Mesendoderm (in vitro differentiated cells): ENCODE results near the gene KRT78.

Source experiments
- DNase-seq: peaks from one replicate; pipeline ENCODE4 v3.0.0; 2013
- H2AK5ac ChIP-seq: 2 replicates; pipeline ENCODE4 v1.6.1; 2013; ENCODE audit warnings: low read length, inconsistent platforms
- H2BK120ac ChIP-seq: 2 replicates; pipeline ENCODE4 v1.6.1; 2013; ENCODE audit warnings: low read depth, mild to moderate bottlenecking, low read length, moderate library complexity, mixed read lengths
- H2BK15ac ChIP-seq: replicated peaks from 2 replicates; pipeline ENCODE4 v1.6.1; 2013; ENCODE audit warnings: low read depth, mild to moderate bottlenecking, moderate library complexity
- H2BK5ac ChIP-seq: 2 replicates; pipeline ENCODE4 v1.6.1; 2013; ENCODE audit warnings: low read length, inconsistent platforms
- H3K18ac ChIP-seq: 2 replicates; pipeline ENCODE4 v1.6.1; 2013; ENCODE audit warnings: mild to moderate bottlenecking, low read length, mixed read lengths
- H3K23ac ChIP-seq: one replicate; pipeline ENCODE4 v1.6.1; 2013; ENCODE audit warnings: low read length
- H3K27ac ChIP-seq: 2 replicates; pipeline ENCODE4 v1.5.1; 2013; ENCODE audit warnings: low read depth, mild to moderate bottlenecking, inconsistent platforms, low read length, moderate library complexity
- H3K27me3 ChIP-seq: 2 replicates; pipeline ENCODE4 v1.6.1; 2013; ENCODE audit warnings: low read length, control low read depth, mild to moderate bottlenecking, inconsistent platforms; ENCODE audit not compliant: insufficient read depth, poor library complexity
- H3K36me3 ChIP-seq: 2 replicates; pipeline ENCODE4 v1.6.1; 2013; ENCODE audit warnings: low read length, inconsistent platforms; ENCODE audit not compliant: control insufficient read depth, insufficient read depth
- H3K4ac ChIP-seq: one replicate; pipeline ENCODE4 v1.6.1; 2013; ENCODE audit warnings: low read depth, mild to moderate bottlenecking, low read length, moderate library complexity
- H3K4me1 ChIP-seq: 2 replicates; pipeline ENCODE4 v1.6.1; 2013; ENCODE audit warnings: low read depth, low read length, inconsistent platforms; ENCODE audit not compliant: control insufficient read depth
- H3K4me2 ChIP-seq: 2 replicates; pipeline ENCODE4 v1.6.1; 2013; ENCODE audit warnings: low read length
- H3K4me3 ChIP-seq: 2 replicates; pipeline ENCODE4 v1.5.1; 2013; ENCODE audit warnings: mild to moderate bottlenecking, low read length
- H3K56ac ChIP-seq: one replicate; pipeline ENCODE4 v1.6.1; 2013; ENCODE audit warnings: low read length
- H3K79me1 ChIP-seq: 2 replicates; pipeline ENCODE4 v1.6.1; 2013; ENCODE audit warnings: low read length, inconsistent platforms
- H3K79me2 ChIP-seq: 2 replicates; pipeline ENCODE4 v1.6.1; 2013; ENCODE audit warnings: mild to moderate bottlenecking, low read length; ENCODE audit not compliant: control insufficient read depth, insufficient read depth
- H3K9ac ChIP-seq: 2 replicates; pipeline ENCODE4 v1.6.1; 2013; ENCODE audit warnings: low read length, inconsistent platforms
- H4K5ac ChIP-seq: one replicate; pipeline ENCODE4 v1.6.1; 2013; ENCODE audit warnings: low read length
- H4K8ac ChIP-seq: one replicate; pipeline ENCODE4 v1.6.1; 2013; ENCODE audit warnings: low read depth, mild to moderate bottlenecking, control low read depth, low read length, moderate library complexity
- WGBS: extraction: QIAGEN DNeasy Blood & Tissue Kit; methylation state at CpG from one replicate; pipeline ENCODE4 v1.1.7; 2013; ENCODE audit warnings: low lambda C conversion rate, missing lambda C conversion rate; ENCODE audit not compliant: insufficient coverage; ENCODE audit errors: extremely low coverage; 5-methylcytosine and 5-hydroxymethylcytosine counted together

KRT78 gene

GRCh38 chr12:52789637-52790426, 59.0 kb downstream of the KRT78 start:
- no peak overlapping the region for H2BK5ac ChIP-seq
- H3K4me3 ChIP-seq, result no peak overlapping the region
- H3K79me2 ChIP-seq, result no peaks in the 10 kb centered on the region
- no peak overlapping the region for H3K27ac ChIP-seq
- H3K4ac ChIP-seq, result no peak overlapping the region
- no peaks in the 10 kb centered on the region for H3K4me1 ChIP-seq
- H3K79me1 ChIP-seq, result no peaks in the 10 kb centered on the region
- no peak for DNase-seq
- H3K9ac ChIP-seq, result no peak overlapping the region
- no CpG with 5 or more reads among the region's 50 CpGs for WGBS
- no peak overlapping the region for H3K23ac ChIP-seq
- H3K56ac ChIP-seq, result no peak overlapping the region
- H3K36me3 ChIP-seq, result no peaks in the 10 kb centered on the region
- no peak overlapping the region for H2BK15ac ChIP-seq
- H4K5ac ChIP-seq, result no peak overlapping the region
- H2BK120ac ChIP-seq, result no peak overlapping the region
- H3K18ac ChIP-seq, result no peak overlapping the region
- no peak overlapping the region for H2AK5ac ChIP-seq
- H4K8ac ChIP-seq, result no peak overlapping the region
- no peaks in the 10 kb centered on the region for H3K27me3 ChIP-seq
- no peak overlapping the region for H3K4me2 ChIP-seq

DNA sequence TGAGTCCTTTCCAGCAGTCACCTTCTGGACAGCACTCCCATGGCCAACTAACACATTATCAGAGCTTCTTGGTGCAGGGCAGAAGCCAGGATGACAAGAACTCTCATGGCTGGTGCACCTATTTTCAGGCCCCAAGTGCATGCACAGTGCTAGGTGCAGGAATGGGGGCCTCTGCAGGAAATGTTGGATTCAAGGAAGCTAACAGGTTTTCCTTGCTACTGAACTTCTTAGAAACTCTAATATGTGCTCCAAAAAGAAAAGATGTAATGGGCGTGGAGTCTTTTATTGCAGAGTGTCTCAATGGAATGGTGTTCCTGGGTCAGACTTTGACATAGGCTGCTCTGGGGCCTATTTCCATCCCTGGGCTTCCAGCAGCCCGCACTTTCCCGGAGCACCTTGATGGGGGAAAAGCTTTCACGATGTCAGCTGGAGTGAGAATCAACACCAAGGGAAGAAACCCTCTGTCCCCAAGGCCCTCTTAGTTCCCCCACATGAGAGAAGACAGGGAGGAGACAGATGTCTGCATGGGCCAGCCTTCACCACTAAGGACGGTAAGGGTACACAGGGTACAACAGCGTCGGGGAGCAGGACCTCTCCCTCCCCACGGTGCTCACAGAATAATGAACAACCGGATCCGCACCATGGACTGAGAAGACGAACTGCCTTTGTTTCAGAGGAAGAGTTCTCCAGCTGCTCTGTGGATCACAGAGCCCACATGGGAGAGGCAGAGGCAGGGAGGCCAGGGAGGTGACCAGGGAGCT, 59.7 kb downstream of the KRT78 start:
- Histone ChIP-seq H3K4me2 (no peak overlapping the region), H3K56ac (no peak overlapping the region), H3K27ac (no peak overlapping the region), H4K5ac (no peak overlapping the region), H3K4ac (no peak overlapping the region), H3K18ac (no peak overlapping the region), H3K9ac (no peak overlapping the region), H2BK15ac (no peak overlapping the region), H2BK120ac (no peak overlapping the region), H4K8ac (no peak overlapping the region), H3K23ac (no peak overlapping the region), H3K36me3 (no peaks in the 10 kb centered on the region), H3K27me3 (no peaks in the 10 kb centered on the region), H2BK5ac (no peak overlapping the region), H2AK5ac (no peak overlapping the region), H3K79me1 (no peaks in the 10 kb centered on the region), H3K4me1 (no peaks in the 10 kb centered on the region), H3K79me2 (no peaks in the 10 kb centered on the region), H3K4me3 (no peak overlapping the region)
- no CpG with 5 or more reads among the region's 11 CpGs for WGBS
- no peak for DNase-seq

GRCh38 chr12:52788192-52788875, 60.5 kb downstream of the KRT78 start:
- Histone ChIP-seq H3K79me2 (no peaks in the 10 kb centered on the region), H3K27ac (no peak overlapping the region), H3K27me3 (no peaks in the 10 kb centered on the region), H2BK120ac (no peak overlapping the region), H3K4ac (no peak overlapping the region), H3K23ac (no peak overlapping the region), H3K9ac (no peak overlapping the region), H4K5ac (no peak overlapping the region), H3K56ac (no peak overlapping the region), H3K4me1 (no peaks in the 10 kb centered on the region), H2BK15ac (no peak overlapping the region), H4K8ac (no peak overlapping the region), H3K4me2 (no peak overlapping the region), H3K79me1 (no peaks in the 10 kb centered on the region), H3K18ac (no peak overlapping the region), H2BK5ac (no peak overlapping the region), H3K4me3 (no peak overlapping the region), H3K36me3 (no peaks in the 10 kb centered on the region), H2AK5ac (no peak overlapping the region)
- WGBS, result no CpG with 5 or more reads among the region's 6 CpGs
- no peak for DNase-seq
